Raji (cell line): ENCODE measurements around the gene LMAN1L.

ENCODE experiments used
- POLR2A ChIP-seq: IDR thresholded peaks from 2 replicates; pipeline ENCODE4 v1.6.1; 2011; ENCODE audit warnings: low read depth, low read length, control low read depth; ENCODE audit not compliant: insufficient read depth

The LMAN1L gene

GRCh38 chr15:74835312-74835823 is 22.7 kb downstream of the LMAN1L start:
- TF ChIP-seq POLR2A, result no peak

GRCh38 chr15:74836846-74837245 is 24.2 kb downstream of the LMAN1L start:
- TF ChIP-seq POLR2A, result no peak

DNA sequence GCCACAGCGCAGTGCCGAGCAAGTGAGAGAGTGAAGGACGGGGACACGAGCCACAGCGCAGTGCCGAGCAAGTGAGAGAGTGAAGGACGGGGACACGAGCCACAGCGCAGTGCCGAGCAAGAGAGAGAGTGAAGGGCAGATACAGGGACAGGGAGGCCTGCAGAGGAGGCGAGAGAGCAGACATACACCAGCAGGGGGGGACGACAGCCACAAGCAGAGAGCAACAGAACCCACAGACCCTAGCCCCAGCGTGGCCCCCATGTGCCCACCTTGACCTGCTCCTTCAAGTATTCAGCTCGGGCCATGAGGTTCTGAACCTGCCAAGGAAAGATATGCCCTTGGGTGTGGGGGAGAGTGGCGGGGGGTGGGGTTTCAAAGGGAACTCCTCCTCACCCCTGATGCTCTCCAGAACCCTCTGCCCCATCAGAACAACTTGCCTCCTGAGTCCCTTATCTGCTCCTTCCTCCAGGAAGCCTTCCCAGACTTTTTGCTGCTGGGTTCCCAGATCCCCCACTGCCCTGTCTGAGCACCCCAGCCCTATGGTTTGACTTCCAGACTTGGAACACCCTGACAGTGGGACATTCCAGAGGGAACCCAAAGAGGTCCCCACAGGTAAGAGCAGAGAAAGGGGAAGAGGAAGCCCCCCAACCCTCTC is 25.0 kb downstream of the LMAN1L start:
- no peak for TF ChIP-seq POLR2A

- TF ChIP-seq POLR2A, result no peak
Observed at GRCh38 chr15:74838137-74838516, 25.5 kb downstream of the LMAN1L start.

DNA sequence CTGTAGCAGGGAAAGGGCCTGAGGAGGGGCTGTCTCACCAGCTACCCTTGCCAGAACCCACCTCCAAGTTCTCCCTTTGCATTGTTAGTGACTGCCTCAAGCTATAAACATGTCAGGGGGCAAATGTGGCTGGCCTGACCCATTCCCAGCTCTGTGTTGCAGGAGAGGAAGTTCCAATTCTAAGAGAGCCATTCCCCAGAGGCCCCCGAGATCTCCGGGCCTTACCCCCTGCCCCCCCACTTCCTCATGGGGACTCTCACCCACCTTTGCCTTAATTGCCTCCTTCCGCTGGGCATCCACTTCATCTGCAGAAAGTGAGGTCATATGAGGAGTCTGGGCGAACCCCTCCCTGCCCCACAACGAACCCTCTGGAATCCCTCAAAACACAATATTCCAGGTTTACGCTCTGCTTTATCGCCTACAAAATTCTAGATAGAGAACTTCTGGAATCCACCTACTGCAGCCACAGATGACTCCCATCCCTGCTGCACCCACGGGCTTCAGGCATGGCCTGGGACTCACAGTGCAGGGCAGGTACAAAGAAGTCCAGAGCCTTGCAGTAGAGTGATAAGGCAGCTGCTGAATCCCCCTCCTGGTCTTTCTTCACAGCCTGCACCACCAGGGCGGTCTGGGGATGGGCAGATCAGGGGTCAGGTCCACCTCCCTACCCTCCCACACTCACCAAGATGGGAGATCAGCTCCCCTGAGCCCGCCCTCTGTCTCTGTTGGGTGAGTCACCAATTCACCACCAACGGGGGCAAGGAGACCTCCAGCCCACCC is 26.3 kb downstream of the LMAN1L start:
- TF ChIP-seq POLR2A, result no peak

DNA sequence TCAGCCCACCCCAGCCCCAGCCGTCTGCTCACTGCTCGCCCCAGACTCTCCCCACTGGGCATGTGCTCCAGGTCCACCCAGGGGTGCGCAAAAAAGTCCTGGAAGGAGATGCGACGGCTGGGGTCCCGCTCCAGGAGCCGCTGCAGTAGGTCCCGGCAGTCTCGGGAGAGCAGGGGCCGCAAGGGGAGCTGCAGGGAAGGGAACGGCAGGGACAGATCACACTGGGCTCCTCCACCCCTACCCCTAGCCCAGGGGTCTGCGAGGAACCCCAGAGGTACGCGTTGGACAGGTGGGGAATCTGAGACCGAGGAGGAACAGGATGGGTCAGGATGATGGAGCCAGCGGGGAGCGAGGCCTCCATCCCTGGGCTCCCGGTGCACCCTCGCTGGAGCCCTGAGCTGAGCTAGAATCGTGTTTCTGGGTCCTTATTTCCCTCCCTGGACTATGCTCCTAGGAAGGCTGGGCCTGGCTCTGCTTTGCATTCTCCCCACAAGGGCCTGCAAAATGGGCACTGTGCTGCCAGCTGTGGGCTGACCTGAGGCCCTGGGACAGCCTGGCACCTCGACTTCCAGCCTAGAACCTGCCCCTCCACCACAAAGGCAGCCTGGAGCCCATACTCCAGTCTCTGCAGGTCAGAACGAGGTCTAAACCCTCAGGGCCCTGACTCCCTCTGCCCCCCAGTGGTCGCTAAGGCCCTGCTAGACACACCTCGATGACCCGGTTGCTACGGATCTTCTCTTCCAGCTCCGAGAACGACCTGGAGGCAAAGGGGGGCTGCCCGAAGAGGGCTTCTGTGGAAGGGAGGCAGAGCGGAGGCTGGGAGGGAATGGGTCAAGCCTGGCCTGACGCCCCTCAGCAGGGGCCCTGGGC is 27.1 kb downstream of the LMAN1L start:
- TF ChIP-seq POLR2A, result no peak

- TF ChIP-seq POLR2A, result no peak
Observed at GRCh38 chr15:74840851-74841775, 28.5 kb downstream of the LMAN1L start.

DNA sequence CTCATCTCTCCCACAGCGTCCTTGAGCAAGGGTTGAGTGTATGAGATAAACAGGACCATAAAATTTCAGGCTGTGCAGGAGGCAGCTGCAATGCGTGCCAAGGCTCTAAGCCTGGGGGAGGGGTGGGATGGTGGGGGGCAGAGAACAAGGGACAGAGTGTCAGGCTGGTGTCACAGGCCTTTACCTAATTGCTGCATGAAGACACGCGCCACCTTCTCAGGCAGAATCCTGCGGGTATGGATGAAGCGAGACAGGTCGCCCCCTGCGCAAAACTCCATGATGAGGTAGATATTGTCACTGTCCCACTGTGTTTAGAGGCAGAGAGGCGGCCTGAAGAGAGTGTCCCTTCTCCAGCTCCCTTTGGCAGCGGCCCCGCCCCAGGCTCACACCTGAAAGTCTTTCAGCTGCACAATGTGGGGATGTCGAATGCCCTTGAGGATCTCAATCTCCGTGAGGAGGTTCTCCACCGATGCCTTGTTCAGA is 29.3 kb downstream of the LMAN1L start:
- TF ChIP-seq POLR2A, result no peak

- peak; percentile 68 for TF ChIP-seq POLR2A
Observed at GRCh38 chr15:74842581-74843444, 30.2 kb downstream of the LMAN1L start, which contains the start of gene ULK3. Gene ULK3, minus strand, starts transcription at chr15:74843156. Its CDS starts 51 bp downstream, at chr15:74843105.

- TF ChIP-seq POLR2A, result no peak
Observed at GRCh38 chr15:74843445-74843828, 30.8 kb downstream of the LMAN1L start.

GRCh38 chr15:74843891-74844299 is 31.3 kb downstream of the LMAN1L start:
- no peak for TF ChIP-seq POLR2A

- no peak for TF ChIP-seq POLR2A
Observed at GRCh38 chr15:74844319-74845207, 31.9 kb downstream of the LMAN1L start.

- TF ChIP-seq POLR2A, result no peak
Observed at GRCh38 chr15:74845208-74845568, 32.6 kb downstream of the LMAN1L start.

DNA sequence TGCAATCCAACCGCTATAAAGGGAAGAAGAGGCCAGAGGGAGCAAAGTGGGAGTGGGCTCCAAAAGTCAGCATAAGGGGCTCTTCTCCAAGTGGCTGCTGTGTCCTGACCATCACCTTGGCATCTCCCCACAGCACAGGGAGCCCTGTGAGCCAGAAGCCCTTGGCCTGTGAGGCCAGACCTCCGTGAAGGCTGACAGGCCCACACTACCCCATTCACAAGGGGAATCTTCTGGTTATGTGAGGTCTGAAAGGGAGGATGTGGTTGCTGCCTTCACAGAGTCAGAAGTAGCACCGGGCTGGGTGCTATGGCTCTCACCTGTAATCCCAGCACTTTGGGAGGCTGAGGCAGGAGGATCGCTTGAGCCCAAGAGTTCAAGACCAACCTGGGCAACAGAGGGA is 32.9 kb downstream of the LMAN1L start:
- TF ChIP-seq POLR2A, result no peak
